Panc1 (cell line): ENCODE measurements around the gene NCAM2. TPM values are rescaled to one million over a fixed set of nuclear protein-coding genes. Genes with fewer than 3 reads are reported as not detected.

Experiments used
- ATAC-seq: fragments of 200-7000 bp; cut with Tn5 transposase; 2 replicates; pipeline ENCODE4 v1.9.1; 2020; ENCODE audit warnings: mild to moderate bottlenecking, moderate library complexity
- BruUV-seq: library from RNA; stranded (reverse); fragments of 400-500 nt; replicated peaks from 2 replicates; lab custom pipeline; 2021; lab: Mats Ljungman, UMichigan
- CTCF ChIA-PET: fragments of 300-600 bp; sonication (Branson Sonifier 250); formaldehyde crosslinking; loops from one replicate; lab custom pipeline; 2022; ENCODE audit warnings: antibody characterized with exemption; lab: Charles Lee
- POLR2A ChIA-PET: fragments of 300-600 bp; sonication (Branson Sonifier 250); formaldehyde crosslinking; loops from one replicate; lab custom pipeline; 2022; ENCODE audit warnings: antibody characterized with exemption; lab: Charles Lee
- DNase-seq: peaks from one replicate; pipeline ENCODE4 v3.0.0-alpha.2; 2010; ENCODE audit warnings: low read depth, low spot score
- H3K27ac ChIP-seq: 2 replicates; pipeline ENCODE4 v1.5.1; 2011; ENCODE audit warnings: mild to moderate bottlenecking, low read length, inconsistent platforms
- H3K27me3 ChIP-seq: fragments of 200-500 bp; sonication (Bioruptor generic); 2 replicates; pipeline ENCODE4 v1.6.0; 2014; ENCODE audit warnings: low read length, inconsistent platforms; ENCODE audit not compliant: control insufficient read depth, insufficient read depth
- H3K36me3 ChIP-seq: fragments of 200-500 bp; sonication (Bioruptor generic); 2 replicates; pipeline ENCODE4 v1.5.1; 2014; ENCODE audit warnings: inconsistent platforms, mild to moderate bottlenecking, low read length, moderate library complexity; ENCODE audit not compliant: control insufficient read depth, insufficient read depth
- H3K4me1 ChIP-seq: 2 replicates; pipeline ENCODE4 v1.5.1; 2011; ENCODE audit warnings: inconsistent platforms, mild to moderate bottlenecking, low read length, moderate library complexity; ENCODE audit not compliant: control insufficient read depth, insufficient read depth
- H3K4me3 ChIP-seq, 2 experiments: 2 replicates each; pipeline ENCODE4 v1.5.1; 2011 to 2012; ENCODE audit warnings: low read depth in 2 of 2, low read length in 2 of 2, mild to moderate bottlenecking in 2 of 2, inconsistent platforms in 1 of 2, moderate library complexity in 1 of 2
- H3K9me3 ChIP-seq: fragments of 200-500 bp; sonication (Bioruptor generic); 2 replicates; pipeline ENCODE4 v1.5.1; 2014; ENCODE audit warnings: low read depth, mild to moderate bottlenecking, inconsistent platforms, low read length, moderate library complexity; ENCODE audit not compliant: control insufficient read depth, insufficient read depth
- CTCF ChIP-seq: fragments of 450-650 bp; IDR thresholded peaks from 2 replicates; pipeline ENCODE4 v1.5.1; 2017; ENCODE audit warnings: mild to moderate bottlenecking
- POLR2AphosphoS5 ChIP-seq: IDR thresholded peaks from 2 replicates; pipeline ENCODE4 v1.6.1; 2012; ENCODE audit warnings: mild to moderate bottlenecking, low read depth, low read length, moderate library complexity
- REST ChIP-seq, 2 experiments: IDR thresholded peaks; 2 replicates each; pipeline ENCODE4 v1.6.1; 2011 to 2012; ENCODE audit warnings: low read depth in 2 of 2, control low read depth in 1 of 2, low read length in 1 of 2, mild to moderate bottlenecking in 1 of 2, moderate library complexity in 1 of 2; ENCODE audit not compliant: insufficient read depth in 1 of 2
- SIN3A ChIP-seq: IDR thresholded peaks from 2 replicates; pipeline ENCODE4 v1.6.1; 2012; ENCODE audit warnings: low read depth, mild to moderate bottlenecking, low read length, moderate library complexity, borderline replicate concordance; ENCODE audit not compliant: insufficient read depth
- TCF7L2 ChIP-seq: IDR thresholded peaks from 2 replicates; pipeline ENCODE4 v1.6.1; 2011; ENCODE audit warnings: mild to moderate bottlenecking, low read depth, low read length, inconsistent platforms
- in situ Hi-C: cut with HindIII; loops from 2 replicates; pipeline ENCODE4 v1.10.0; 2016; ENCODE audit warnings: low sequenced_read_pairs, low pct_unique_long_range_greater_than_20kb
- intact Hi-C: fragments of 100-400 bp; cut with micrococcal nuclease; formaldehyde crosslinking; loops from one replicate; pipeline ENCODE4 v1.10.0; 2022; ENCODE audit not compliant: unreplicated experiment
- total RNA-seq: library from RNA; stranded (reverse); gene quantifications from one replicate; pipeline ENCODE4 v1.2.1, GENCODE V29; 2021; ENCODE audit not compliant: unreplicated experiment

Gene NCAM2
- total RNA-seq, 1 experiment from 2014 or later, result 2.2 TPM

GRCh38 chr21:21466752-21467151, 468.5 kb downstream of the NCAM2 start:
- in situ Hi-C loops, result no loop called here
- no TSS peak for BruUV-seq
- H3K9me3 ChIP-seq, result no peaks in the 10 kb centered on the region
- H3K4me3 ChIP-seq, result no peak overlapping the region
- intact Hi-C loops, result no loop called here
- H3K27me3 ChIP-seq, result no peaks in the 10 kb centered on the region
- TF ChIP-seq TCF7L2 (no peak), POLR2AphosphoS5 (no peak), REST (IDR thresholded peaks at IDR 0.05; ENCODE audit: insufficient read depth in 1 of 2, low read depth in 2 of 2, low read length in 1 of 2) (no peak), SIN3A (no peak), CTCF (no peak)
- ATAC-seq (no peak), DNase-seq (no peak)
- no peaks in the 10 kb centered on the region for H3K36me3 ChIP-seq
- ChIA-PET POLR2A (no interaction called here), CTCF (no interaction called here)
- H3K27ac ChIP-seq, result no peak overlapping the region
- H3K4me1 ChIP-seq, result no peaks in the 10 kb centered on the region

GRCh38 chr21:21468003-21468402, 469.8 kb downstream of the NCAM2 start:
- H3K9me3 ChIP-seq, result no peaks in the 10 kb centered on the region
- H3K4me1 ChIP-seq, result no peaks in the 10 kb centered on the region
- ChIA-PET CTCF (no interaction called here), POLR2A (no interaction called here)
- TF ChIP-seq TCF7L2 (no peak), POLR2AphosphoS5 (no peak), SIN3A (no peak), CTCF (no peak), REST (IDR thresholded peaks at IDR 0.05; ENCODE audit: insufficient read depth in 1 of 2, low read depth in 2 of 2, low read length in 1 of 2) (no peak)
- intact Hi-C loops, result no loop called here
- H3K36me3 ChIP-seq, result no peaks in the 10 kb centered on the region
- DNase-seq, result no peak
- BruUV-seq, result no TSS peak
- H3K27ac ChIP-seq, result no peak overlapping the region
- no peak overlapping the region for H3K4me3 ChIP-seq
- in situ Hi-C loops, result no loop called here
- ATAC-seq, result no peak
- no peaks in the 10 kb centered on the region for H3K27me3 ChIP-seq
